ENCODE measurements around the gene PTPRG. TPM values are rescaled to one million over a fixed set of nuclear protein-coding genes. Genes with fewer than 3 reads are reported as not detected.

PTPRG gene
- total and polyA plus RNA-seq, 2 of the 13 experiments (the other 11 are each of a cell fraction or from before 2014, with no cell fraction given), result 8.0 to 25.3 TPM

- FAIRE-seq (no peak), ATAC-seq (no peak), DNase-seq (ENCODE audit: low spot score) (no peak)
- peaks cover 6% of the 10 kb centered on the region for H3K79me2 ChIP-seq (ENCODE audit: insufficient read depth, low read length)
- POLR2A ChIA-PET, result no interaction called here
- H3K4me3 ChIP-seq (replicated peaks in 1 of 3; ENCODE audit: insufficient read depth in 1 of 3, low read depth in 2 of 3, low read length in 3 of 3), result no peak overlapping the region
- H4K20me1 ChIP-seq (ENCODE audit: insufficient read depth, low read length), result no peaks in the 10 kb centered on the region
- intact Hi-C loops (cut with micrococcal nuclease; ENCODE audit: unreplicated experiment) (no loop called here), in situ Hi-C loops (cut with HindIII; ENCODE audit: extremely low pct_ligation_motif_present, low pct_unique_long_range_greater_than_20kb) (no loop called here)
- H3K9ac ChIP-seq (ENCODE audit: insufficient read depth, low read depth, low read length), result no peak overlapping the region
- peaks cover 6% of the 10 kb centered on the region for H3K4me1 ChIP-seq (ENCODE audit: insufficient read depth, low read length)
- H2AFZ ChIP-seq (ENCODE audit: low read length), result no peak overlapping the region
- no peaks in the 10 kb centered on the region for H3K36me3 ChIP-seq (replicated peaks in 1 of 2; ENCODE audit: control insufficient read depth in 1 of 2, insufficient read depth in 2 of 2, low read length in 2 of 2)
- H3K9me3 ChIP-seq (ENCODE audit: low read length), result no peaks in the 10 kb centered on the region
- CTCF ChIA-PET (ENCODE audit: low intra/inter-chr PET ratio, low total read pairs), result no interaction called here
- H3K27ac ChIP-seq (ENCODE audit: extremely low read length, insufficient read depth, low read length), result no peak overlapping the region
- H3K27me3 ChIP-seq (ENCODE audit: control insufficient read depth in 1 of 2, insufficient read depth in 2 of 2, low read length in 2 of 2), result no peaks in the 10 kb centered on the region
- no TSS peak for BruUV-seq (replicated peaks)
- no peak overlapping the region for H3K4me2 ChIP-seq (ENCODE audit: low read depth, low read length)
- no peak for TF ChIP-seq HCFC1 (IDR thresholded peaks at IDR 0.05; ENCODE audit: low read depth, low read length)
- TF ChIP-seq ZNF224 (CRISPR knock-in tag; IDR thresholded peaks at IDR 0.05), result no peak
- no peak for TF ChIP-seq ZNF235 (CRISPR knock-in tag; IDR thresholded peaks at IDR 0.05; ENCODE audit: borderline replicate concordance)
These were observed 320.9 kb downstream of the PTPRG start for GRCh38 chr3:61882253-61882652.

GRCh38 chr3:61884794-61885193 is 323.4 kb downstream of the PTPRG start:
- in situ Hi-C loops (cut with HindIII; ENCODE audit: extremely low pct_ligation_motif_present, low pct_unique_long_range_greater_than_20kb), result no loop called here
- no peak for DNase-seq (ENCODE audit: low spot score)
- Histone ChIP-seq H3K4me1 (ENCODE audit: insufficient read depth, low read length) (peaks cover 8% of the 10 kb centered on the region; the same call in 1 of the 2 replicates), H2AFZ (ENCODE audit: low read length) (no peak overlapping the region), H3K27ac (ENCODE audit: extremely low read length, insufficient read depth, low read length) (no peak overlapping the region), H4K20me1 (ENCODE audit: insufficient read depth, low read length) (no peaks in the 10 kb centered on the region), H3K4me3 (replicated peaks in 1 of 3; ENCODE audit: insufficient read depth in 1 of 3, low read depth in 2 of 3, low read length in 3 of 3) (no peak overlapping the region), H3K4me2 (ENCODE audit: low read depth, low read length) (no peak overlapping the region), H3K27me3 (ENCODE audit: control insufficient read depth in 1 of 2, insufficient read depth in 2 of 2, low read length in 2 of 2) (no peaks in the 10 kb centered on the region), H3K9ac (ENCODE audit: insufficient read depth, low read depth, low read length) (no peak overlapping the region), H3K36me3 (replicated peaks in 1 of 2; ENCODE audit: control insufficient read depth in 1 of 2, insufficient read depth in 2 of 2, low read length in 2 of 2) (no peaks in the 10 kb centered on the region), H3K79me2 (ENCODE audit: insufficient read depth, low read length) (peaks cover 2% of the 10 kb centered on the region), H3K9me3 (ENCODE audit: low read length) (no peaks in the 10 kb centered on the region)
- ChIA-PET CTCF (ENCODE audit: low intra/inter-chr PET ratio, low total read pairs) (no interaction called here), POLR2A (no interaction called here)
- 91% methylated on average over 4 of the region's 4 CpGs for WGBS (ENCODE audit: low lambda C conversion rate)
- no peak for FAIRE-seq
- intact Hi-C loops (cut with micrococcal nuclease; ENCODE audit: unreplicated experiment), result no loop called here
- no TSS peak for BruUV-seq (replicated peaks)
- no peak for ATAC-seq
- TF ChIP-seq BCLAF1 (IDR thresholded peaks at IDR 0.05) (no peak), RFXANK (CRISPR knock-in tag; IDR thresholded peaks at IDR 0.05) (no peak), DBP (CRISPR knock-in tag; IDR thresholded peaks at IDR 0.05; ENCODE audit: not compliant biosample characterization) (no peak), ZNF564 (CRISPR knock-in tag; IDR thresholded peaks at IDR 0.05) (no peak), CC2D1A (CRISPR knock-in tag; IDR thresholded peaks at IDR 0.05) (no peak), ZNF577 (CRISPR knock-in tag; IDR thresholded peaks at IDR 0.05; ENCODE audit: borderline replicate concordance, low read depth) (no peak), ZBTB39 (CRISPR knock-in tag; IDR thresholded peaks at IDR 0.05) (no peak), E2F5 (CRISPR knock-in tag; conservative IDR thresholded peaks at IDR 0.05) (no peak), ZNF567 (CRISPR knock-in tag; IDR thresholded peaks at IDR 0.05; ENCODE audit: borderline replicate concordance) (no peak)

All from HepG2 (cell line).